GM18870 (cell line): Measurements from ENCODE around the gene PRTN3.

Source experiments
- ATAC-seq: cut with Tn5 transposase; IDR thresholded peaks from one replicate; pipeline ENCODE4 v1.9.1; 2021; ENCODE audit warnings: moderate library complexity; ENCODE audit not compliant: unreplicated experiment

The PRTN3 gene

GRCh38 chr19:802498-803098, 38.2 kb upstream of the PRTN3 start:
- ATAC-seq = no peak

- ATAC-seq = no peak
Measured at GRCh38 chr19:803099-803561, 37.7 kb upstream of the PRTN3 start.

DNA sequence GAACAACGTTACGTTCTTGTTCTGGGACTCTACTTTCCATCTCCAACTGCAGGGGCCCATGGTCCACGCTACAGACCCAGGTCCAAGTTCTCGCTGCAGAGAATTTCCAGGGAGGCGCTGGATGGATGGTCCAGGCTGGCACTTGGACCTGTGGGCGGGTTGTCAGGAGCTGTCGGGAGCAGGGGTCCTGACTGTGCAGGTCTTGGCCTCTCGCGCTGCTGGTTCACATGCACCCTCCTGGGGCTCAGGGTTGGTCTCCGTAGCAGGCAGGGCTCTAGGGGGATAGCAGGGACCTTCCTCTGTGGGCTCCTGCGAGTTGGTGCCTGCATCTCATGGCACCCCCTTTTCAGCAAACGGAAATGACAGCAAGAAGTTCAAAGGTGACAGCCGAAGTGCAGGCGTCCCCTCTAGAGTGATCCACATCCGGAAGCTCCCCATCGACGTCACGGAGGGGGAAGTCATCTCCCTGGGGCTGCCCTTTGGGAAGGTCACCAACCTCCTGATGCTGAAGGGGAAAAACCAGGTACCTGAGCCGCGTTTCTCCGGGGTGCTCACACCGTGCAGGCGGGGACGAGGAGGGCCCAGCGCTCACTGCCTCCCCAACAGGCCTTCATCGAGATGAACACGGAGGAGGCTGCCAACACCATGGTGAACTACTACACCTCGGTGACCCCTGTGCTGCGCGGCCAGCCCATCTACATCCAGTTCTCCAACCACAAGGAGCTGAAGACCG, 36.9 kb upstream of the PRTN3 start:
- ATAC-seq = no peak

- ATAC-seq = no peak
Measured at GRCh38 chr19:804419-805165, 36.2 kb upstream of the PRTN3 start.

DNA sequence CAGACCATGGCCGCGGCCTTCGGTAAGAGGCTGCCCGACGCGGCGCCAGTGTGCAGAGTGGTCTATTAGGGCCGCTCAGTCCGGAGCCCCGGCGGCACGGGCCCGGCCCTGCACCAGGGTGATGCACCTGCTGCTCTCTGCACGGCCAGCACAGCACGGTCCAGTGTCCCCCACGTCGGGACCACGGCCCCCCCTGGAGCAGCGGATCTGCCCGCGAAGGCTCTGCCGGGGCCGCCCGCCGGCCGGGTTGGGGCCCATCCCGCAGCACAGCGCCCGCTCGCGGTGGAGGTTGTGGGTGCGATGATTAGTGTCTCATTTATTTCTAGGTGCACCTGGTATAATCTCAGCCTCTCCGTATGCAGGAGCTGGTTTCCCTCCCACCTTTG, 35.6 kb upstream of the PRTN3 start:
- no peak for ATAC-seq

GRCh38 chr19:805600-806550, 34.9 kb upstream of the PRTN3 start:
- ATAC-seq = no peak

DNA sequence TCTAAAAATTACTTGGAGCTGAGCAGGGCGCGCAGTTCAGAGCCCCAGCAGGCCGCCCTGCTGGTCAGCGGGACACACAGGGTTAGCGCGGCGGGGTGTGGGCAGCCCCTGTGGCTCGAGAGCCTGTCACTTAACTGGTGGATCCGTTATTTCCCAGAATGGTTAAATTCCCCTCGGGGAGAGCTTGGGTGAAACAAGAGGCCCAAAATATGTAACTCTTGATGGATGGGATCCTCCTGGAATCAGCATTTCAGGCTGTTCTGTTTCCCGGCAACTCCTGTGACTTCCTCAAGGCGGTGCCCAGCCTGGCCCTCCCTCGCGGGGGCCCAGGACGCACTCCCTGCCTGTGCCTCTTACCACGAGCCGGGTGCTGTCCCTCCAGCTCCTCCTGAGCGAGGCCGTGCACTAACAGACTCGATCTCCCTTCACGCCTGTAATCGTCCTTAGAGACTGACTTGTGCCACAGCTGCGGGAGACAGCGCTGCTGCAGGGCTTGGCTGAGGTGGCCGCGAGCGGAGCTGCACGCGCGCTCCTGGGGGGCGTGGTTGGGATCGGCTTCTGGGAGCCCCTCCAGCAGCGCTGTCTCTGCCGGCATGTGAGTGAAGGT, 33.9 kb upstream of the PRTN3 start:
- ATAC-seq = no peak

GRCh38 chr19:807627-808422, 33.0 kb upstream of the PRTN3 start:
- no peak for ATAC-seq

- ATAC-seq = no peak
Measured at GRCh38 chr19:808423-808775, 32.4 kb upstream of the PRTN3 start.

- no peak for ATAC-seq
Measured at GRCh38 chr19:810077-810855, 30.5 kb upstream of the PRTN3 start.

GRCh38 chr19:810883-811489, 29.8 kb upstream of the PRTN3 start:
- no peak for ATAC-seq

DNA sequence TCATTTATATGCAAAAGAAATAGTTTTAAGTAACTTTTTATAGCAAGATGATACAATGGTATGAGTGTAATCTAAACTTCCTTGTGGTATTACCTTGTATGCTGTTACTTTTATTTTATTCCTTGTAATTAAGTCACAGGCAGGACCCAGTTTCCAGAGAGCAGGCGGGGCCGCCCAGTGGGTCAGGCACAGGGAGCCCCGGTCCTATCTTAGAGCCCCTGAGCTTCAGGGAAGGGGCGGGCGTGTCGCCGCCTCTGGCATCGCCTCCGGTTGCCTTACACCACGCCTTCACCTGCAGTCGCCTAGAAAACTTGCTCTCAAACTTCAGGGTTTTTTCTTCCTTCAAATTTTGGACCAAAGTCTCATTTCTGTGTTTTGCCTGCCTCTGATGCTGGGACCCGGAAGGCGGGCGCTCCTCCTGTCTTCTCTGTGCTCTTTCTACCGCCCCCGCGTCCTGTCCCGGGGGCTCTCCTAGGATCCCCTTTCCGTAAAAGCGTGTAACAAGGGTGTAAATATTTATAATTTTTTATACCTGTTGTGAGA, 29.2 kb upstream of the PRTN3 start:
- ATAC-seq = no peak

- ATAC-seq = no peak
Measured at GRCh38 chr19:812049-812746, 28.6 kb upstream of the PRTN3 start.

DNA sequence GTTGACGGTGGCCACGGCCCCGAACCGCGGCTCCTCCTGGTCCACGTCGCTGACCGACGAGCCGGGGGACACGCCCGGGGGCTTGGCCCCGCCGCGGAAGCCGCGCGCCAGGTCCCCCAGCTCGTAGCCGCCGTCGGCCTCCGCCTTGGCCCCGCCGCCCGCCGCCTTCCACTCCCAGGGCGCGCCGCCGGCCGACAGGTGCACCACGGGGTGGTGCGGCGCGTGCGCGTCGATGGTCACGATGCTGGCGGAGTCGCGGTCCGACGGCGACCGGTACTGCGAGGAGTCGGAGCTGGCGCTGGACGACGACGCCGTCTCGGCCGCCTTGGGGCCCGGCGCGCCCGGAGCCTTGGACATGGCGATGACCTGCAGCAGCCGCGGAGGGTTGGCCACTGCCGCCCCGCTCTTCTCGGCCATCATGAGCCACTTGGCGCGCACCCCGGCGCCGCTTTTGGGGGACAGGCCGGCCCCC, 28.0 kb upstream of the PRTN3 start:
- no peak for ATAC-seq

DNA sequence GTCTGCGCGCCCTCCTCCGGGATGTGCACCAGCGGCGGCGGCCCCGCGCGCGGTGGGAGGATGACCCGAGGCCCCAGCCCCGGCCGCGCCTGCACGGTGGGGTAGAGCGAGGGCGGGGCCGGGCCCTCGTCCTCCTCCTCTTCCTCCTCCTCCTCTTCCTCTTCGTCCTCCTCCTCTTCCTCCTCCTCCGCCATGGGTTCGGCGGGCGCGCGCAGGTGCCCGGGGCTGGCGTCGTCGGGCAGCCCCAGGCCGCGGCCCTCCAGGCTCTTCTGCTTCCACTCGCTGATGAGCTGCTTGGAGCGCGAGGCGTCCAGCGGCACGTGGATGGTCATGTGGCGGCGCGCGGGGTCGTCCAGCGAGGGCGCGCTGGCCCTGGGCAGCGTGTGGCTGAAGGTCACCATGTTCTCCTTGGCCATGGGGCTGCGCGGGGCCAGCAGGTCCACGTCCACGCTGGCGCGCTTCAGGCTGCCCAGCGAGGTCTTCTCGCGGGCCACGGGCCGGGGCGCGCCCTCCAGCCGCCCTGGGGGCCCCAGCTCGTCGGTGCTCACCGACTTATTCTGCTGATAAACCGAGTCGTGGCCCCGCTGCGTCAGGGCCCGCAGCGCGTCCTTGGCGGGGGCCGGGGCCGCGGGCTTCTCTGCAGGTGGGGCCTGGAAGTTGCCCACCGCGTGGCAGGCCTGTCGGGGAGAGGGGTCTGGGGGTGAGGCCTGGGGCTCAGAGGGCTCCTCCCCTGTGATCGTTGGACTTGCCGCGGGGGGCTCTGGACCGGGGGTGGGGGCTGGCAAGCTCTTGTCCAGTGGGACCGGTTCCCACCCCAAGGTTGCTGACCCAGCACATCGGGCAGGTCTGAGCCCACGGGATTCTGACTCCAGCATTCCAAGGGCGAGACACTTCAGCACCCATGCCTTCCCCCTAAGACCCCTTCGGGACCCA, 27.3 kb upstream of the PRTN3 start:
- no peak for ATAC-seq
